Measurements from ENCODE around the gene PLEKHG4B. TPM values are rescaled to one million over a fixed set of nuclear protein-coding genes. Genes with fewer than 3 reads are reported as not detected.

PLEKHG4B gene
- polyA plus RNA-seq, 3 donors = not detected

GRCh38 chr5:194102-194501, 102.1 kb downstream of the PLEKHG4B start:
- intact Hi-C loops (cut with micrococcal nuclease) = no loop called here
- no peak overlapping the region for H3K27ac Mint-ChIP-seq
- H3K27me3 Mint-ChIP-seq (ENCODE audit: low read depth in 3 of 3) = peaks cover 9 to 33% (median 15%) of the 10 kb centered on the region in 3 donors

GRCh38 chr5:194603-195209, 102.7 kb downstream of the PLEKHG4B start:
- DNase-seq = no peak
- Histone ChIP-seq H3K9ac (ENCODE audit: insufficient read depth, low read length, poor library complexity, severe bottlenecking) (no peak overlapping the region), H2AFZ (ENCODE audit: insufficient read depth, low read depth, low read length, poor library complexity, severe bottlenecking) (no peak overlapping the region), H3K27me3 (ENCODE audit: control insufficient read depth in 2 of 2, insufficient read depth in 2 of 2, low read length in 2 of 2) (peaks cover 0 to 8% of the 10 kb centered on the region in 2 donors), H3K4me3 (replicated peaks in 1 of 3; ENCODE audit: low read depth in 2 of 3, low read length in 3 of 3) (no peak overlapping the region), H3K4me2 (replicated peaks; ENCODE audit: extremely low read depth, low read length, poor library complexity, severe bottlenecking) (no peak overlapping the region), H3K9me3 (replicated peaks in 1 of 2; ENCODE audit: control insufficient read depth in 1 of 2, insufficient read depth in 1 of 2, low read length in 2 of 2) (no peaks in the 10 kb centered on the region), H4K20me1 (ENCODE audit: insufficient read depth, low read length) (no peaks in the 10 kb centered on the region), H3K36me3 (replicated peaks in 1 of 2; ENCODE audit: control insufficient read depth in 1 of 2, insufficient read depth in 2 of 2, low read length in 2 of 2) (no peaks in the 10 kb centered on the region), H3K79me2 (ENCODE audit: insufficient read depth, low read length) (no peaks in the 10 kb centered on the region), H3K4me1 (ENCODE audit: control insufficient read depth in 1 of 2, insufficient read depth in 2 of 2, low read length in 2 of 2) (no peaks in the 10 kb centered on the region), H3K27ac (ENCODE audit: low read depth in 1 of 2, low read length in 2 of 2) (no peak overlapping the region)
- Mint-ChIP-seq H3K9me3 (peaks cover 0 to 2% (median 0%) of the 10 kb centered on the region in 7 donors), H3K4me3 (no peak overlapping the region), H3K27ac (no peak overlapping the region), H3K4me1 (no peaks in the 10 kb centered on the region), H3K36me3 (no peaks in the 10 kb centered on the region), H3K27me3 (ENCODE audit: low read depth in 3 of 3) (peaks cover 9 to 29% (median 15%) of the 10 kb centered on the region in 3 donors)
- TF ChIP-seq, protein P1, sequence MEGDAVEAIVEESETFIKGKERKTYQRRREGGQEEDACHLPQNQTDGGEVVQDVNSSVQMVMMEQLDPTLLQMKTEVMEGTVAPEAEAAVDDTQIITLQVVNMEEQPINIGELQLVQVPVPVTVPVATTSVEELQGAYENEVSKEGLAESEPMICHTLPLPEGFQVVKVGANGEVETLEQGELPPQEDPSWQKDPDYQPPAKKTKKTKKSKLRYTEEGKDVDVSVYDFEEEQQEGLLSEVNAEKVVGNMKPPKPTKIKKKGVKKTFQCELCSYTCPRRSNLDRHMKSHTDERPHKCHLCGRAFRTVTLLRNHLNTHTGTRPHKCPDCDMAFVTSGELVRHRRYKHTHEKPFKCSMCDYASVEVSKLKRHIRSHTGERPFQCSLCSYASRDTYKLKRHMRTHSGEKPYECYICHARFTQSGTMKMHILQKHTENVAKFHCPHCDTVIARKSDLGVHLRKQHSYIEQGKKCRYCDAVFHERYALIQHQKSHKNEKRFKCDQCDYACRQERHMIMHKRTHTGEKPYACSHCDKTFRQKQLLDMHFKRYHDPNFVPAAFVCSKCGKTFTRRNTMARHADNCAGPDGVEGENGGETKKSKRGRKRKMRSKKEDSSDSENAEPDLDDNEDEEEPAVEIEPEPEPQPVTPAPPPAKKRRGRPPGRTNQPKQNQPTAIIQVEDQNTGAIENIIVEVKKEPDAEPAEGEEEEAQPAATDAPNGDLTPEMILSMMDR (IDR thresholded peaks at IDR 0.05) = no peak
- intact Hi-C loops (cut with micrococcal nuclease) = no loop called here
- WGBS (ENCODE audit: insufficient coverage) = 95% methylated on average over 36 of the region's 36 CpGs

More at GRCh38 chr5:194102-194501, 102.1 kb downstream of the PLEKHG4B start:
- WGBS (ENCODE audit: insufficient coverage) = 93% methylated on average over 8 of the region's 15 CpGs
- Mint-ChIP-seq H3K36me3 (no peaks in the 10 kb centered on the region), H3K4me1 (no peaks in the 10 kb centered on the region), H3K9me3 (peaks cover 0 to 2% (median 0%) of the 10 kb centered on the region in 7 donors), H3K4me3 (no peak overlapping the region)
- Histone ChIP-seq H2AFZ (ENCODE audit: insufficient read depth, low read depth, low read length, poor library complexity, severe bottlenecking) (no peak overlapping the region), H3K36me3 (replicated peaks in 1 of 2; ENCODE audit: control insufficient read depth in 1 of 2, insufficient read depth in 2 of 2, low read length in 2 of 2) (no peaks in the 10 kb centered on the region), H3K27ac (ENCODE audit: low read depth in 1 of 2, low read length in 2 of 2) (no peak overlapping the region), H3K4me3 (replicated peaks in 1 of 3; ENCODE audit: low read depth in 2 of 3, low read length in 3 of 3) (no peak overlapping the region), H3K79me2 (ENCODE audit: insufficient read depth, low read length) (no peaks in the 10 kb centered on the region), H3K4me2 (replicated peaks; ENCODE audit: extremely low read depth, low read length, poor library complexity, severe bottlenecking) (no peak overlapping the region), H3K9ac (ENCODE audit: insufficient read depth, low read length, poor library complexity, severe bottlenecking) (no peak overlapping the region), H4K20me1 (ENCODE audit: insufficient read depth, low read length) (no peaks in the 10 kb centered on the region), H3K27me3 (ENCODE audit: control insufficient read depth in 2 of 2, insufficient read depth in 2 of 2, low read length in 2 of 2) (peaks cover 0 to 8% of the 10 kb centered on the region in 2 donors), H3K4me1 (ENCODE audit: control insufficient read depth in 1 of 2, insufficient read depth in 2 of 2, low read length in 2 of 2) (no peaks in the 10 kb centered on the region), H3K9me3 (replicated peaks in 1 of 2; ENCODE audit: control insufficient read depth in 1 of 2, insufficient read depth in 1 of 2, low read length in 2 of 2) (no peaks in the 10 kb centered on the region)
- no peak for DNase-seq
- TF ChIP-seq, protein P1 (IDR thresholded peaks at IDR 0.05) = no peak

Measured in CD14-positive monocyte (primary cell).